Activated CD8-positive, alpha-beta T cell treated with anti-CD3 and anti-CD28 coated beads, Interleukin-2, amount 10 ng/mL, durations not matched to agents 7 days and 5 days (primary cell): Measurements from ENCODE around the gene F12. TPM values are rescaled to one million over a fixed set of nuclear protein-coding genes. Genes with fewer than 3 reads are reported as not detected.
A peak's percentile ranks its signal among the peaks of the same experiment; 100 is the strongest.
"Not testable (repeated sequence)": the region's sequence is repeated elsewhere in the genome, so short reads cannot be mapped to it uniquely, and the experiment has no call there.

ENCODE experiments used
- ATAC-seq: fragments of 150-1000 bp; cut with Tn5 transposase; one replicate; pipeline ENCODE4 v1.10.0; 2021; ENCODE audit warnings: moderate library complexity
- CTCF ChIA-PET: fragments of 350-600 bp; sonication (Branson Sonifier 250); formaldehyde crosslinking; loops from one replicate; lab custom pipeline; 2021; ENCODE audit warnings: antibody characterized with exemption; lab: Charles Lee
- POLR2A ChIA-PET: fragments of 350-600 bp; sonication (Branson Sonifier 250); formaldehyde crosslinking; loops from one replicate; lab custom pipeline; 2021; ENCODE audit warnings: antibody characterized with exemption; lab: Charles Lee
- DNase-seq: peaks from one replicate; pipeline ENCODE4 v3.0.0-alpha.2; 2020
- H3K27ac Mint-ChIP-seq: one replicate; pipeline ENCODE4 v1.8.0; 2021; ENCODE audit warnings: mild to moderate bottlenecking, mixed read lengths
- H3K27me3 Mint-ChIP-seq: one replicate; pipeline ENCODE4 v1.8.0; 2021; ENCODE audit warnings: low read depth, mixed read lengths
- H3K36me3 Mint-ChIP-seq: one replicate; pipeline ENCODE4 v1.8.0; 2021; ENCODE audit warnings: low read depth, mixed read lengths
- H3K4me1 Mint-ChIP-seq: one replicate; pipeline ENCODE4 v1.8.0; 2021; ENCODE audit warnings: low read depth, mixed read lengths
- H3K4me3 Mint-ChIP-seq: one replicate; pipeline ENCODE4 v1.8.0; 2021; ENCODE audit warnings: mild to moderate bottlenecking, mixed read lengths
- H3K9me3 Mint-ChIP-seq: one replicate; pipeline ENCODE4 v1.8.0; 2022; ENCODE audit warnings: mixed read lengths; ENCODE audit not compliant: insufficient read depth
- total RNA-seq, 2 experiments: library from RNA; stranded (reverse); gene quantifications; one replicate each; pipeline ENCODE4 v1.2.3, GENCODE V29; 2021

The F12 gene
- total RNA-seq, 2 experiments from 2014 or later = 3.2 to 3.5 TPM

DNA sequence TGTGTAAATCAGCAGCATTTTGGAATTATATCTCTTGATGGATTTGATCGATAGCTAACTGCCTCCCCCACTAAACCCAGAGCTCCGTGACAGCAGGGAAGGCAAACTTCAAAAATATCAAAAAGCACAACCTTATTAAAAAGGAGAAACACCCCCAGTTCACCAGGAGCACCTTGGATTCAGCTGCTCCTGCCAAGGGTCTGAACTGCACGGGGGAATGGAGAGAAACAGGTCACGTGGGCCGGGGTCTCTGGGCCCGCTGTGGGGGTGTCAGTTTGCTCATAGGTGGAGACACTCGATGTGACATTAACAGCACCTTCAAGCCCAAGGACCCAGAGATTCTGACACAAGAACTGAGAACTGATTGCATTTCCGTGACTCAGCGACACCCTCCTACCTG lies 26.2 kb downstream of the F12 start:
- Mint-ChIP-seq H3K9me3 (no peaks in the 10 kb centered on the region), H3K36me3 (no peaks in the 10 kb centered on the region), H3K4me3 (no peak overlapping the region), H3K27ac (no peak overlapping the region), H3K27me3 (peaks cover 3% of the 10 kb centered on the region), H3K4me1 (peaks cover 57% of the 10 kb centered on the region)
- ChIA-PET POLR2A (interaction anchor here (1.3 kb wide), 1 partner anchor 10 kb away, joined by 3 read pairs; no protein-coding TSS in a partner anchor), CTCF (interaction anchor here (0.9 to 5.7 kb wide), 15 partner anchors 7 to 271 kb away, joined by 3 to 28 read pairs (median 5); partner anchors contain the start of gene LMAN2)
- ATAC-seq (no peak), DNase-seq (no peak)

DNA sequence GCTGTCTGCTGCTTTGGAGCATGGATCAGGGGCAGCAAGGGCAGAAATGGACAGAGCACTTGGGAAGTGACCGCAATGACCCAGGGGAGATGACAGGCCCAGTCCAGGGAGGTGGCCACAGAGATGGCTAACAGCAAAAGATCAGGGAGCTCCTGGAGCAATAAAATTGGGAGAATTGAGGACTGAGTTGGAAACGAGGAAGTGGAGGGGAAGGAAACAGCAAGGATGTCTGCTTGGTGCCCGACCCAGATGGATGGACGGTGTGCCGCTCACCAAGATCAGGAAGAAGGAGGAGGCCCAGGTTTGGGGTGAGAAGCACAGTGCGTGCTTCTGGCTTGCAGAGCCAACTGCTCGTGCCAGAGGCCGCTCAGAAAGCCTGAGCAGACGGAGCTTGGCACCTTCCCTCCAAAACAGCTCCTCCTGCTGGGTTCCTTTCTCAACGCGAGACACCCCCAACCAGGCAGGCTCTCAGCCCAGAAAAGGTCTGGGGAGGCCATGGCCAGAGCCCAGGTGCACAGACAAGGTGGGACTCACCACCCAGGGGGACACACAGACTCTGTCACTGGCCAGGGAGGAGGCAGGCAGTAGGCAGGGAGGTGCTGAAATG lies 26.8 kb downstream of the F12 start:
- Mint-ChIP-seq H3K27ac (peak overlapping the region; percentile 41), H3K36me3 (no peaks in the 10 kb centered on the region), H3K4me1 (peaks cover 56% of the 10 kb centered on the region), H3K27me3 (peaks cover 3% of the 10 kb centered on the region), H3K9me3 (no peaks in the 10 kb centered on the region), H3K4me3 (no peak overlapping the region)
- DNase-seq (peak; percentile 44), ATAC-seq (peak; percentile 33)
- POLR2A ChIA-PET = interaction anchor here (1.3 kb wide), 1 partner anchor 9 kb away, joined by 3 read pairs; no protein-coding TSS in a partner anchor
- CTCF ChIA-PET = interaction anchor here (0.6 to 5.7 kb wide), 15 partner anchors 8 to 271 kb away, joined by 3 to 28 read pairs (median 5); partner anchors contain the start of gene LMAN2

DNA sequence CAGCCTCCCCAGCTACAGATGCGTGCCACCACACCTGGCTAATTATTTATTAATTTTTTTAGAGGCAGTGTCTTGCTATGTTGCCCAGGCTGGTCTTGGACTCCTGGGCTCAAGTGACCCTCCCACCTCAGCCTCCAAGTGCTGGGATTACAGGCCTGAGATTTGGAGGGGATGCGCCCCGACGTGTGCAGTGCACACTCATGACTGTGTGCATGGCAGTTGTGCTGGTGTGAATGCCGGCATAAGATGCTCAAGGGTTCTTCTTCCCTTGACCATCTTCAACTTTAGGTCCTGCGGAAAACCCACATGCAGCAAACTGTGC lies 28.6 kb downstream of the F12 start:
- ChIA-PET POLR2A (no interaction called here), CTCF (interaction anchor here (1.1 to 5.7 kb wide), 2 partner anchors 9 to 12 kb away, joined by 3 to 28 read pairs; no protein-coding TSS in a partner anchor)
- H3K36me3 Mint-ChIP-seq = no peaks in the 10 kb centered on the region
- DNase-seq (no peak), ATAC-seq (no peak)
- H3K9me3 Mint-ChIP-seq = no peaks in the 10 kb centered on the region
- peaks cover 45% of the 10 kb centered on the region for H3K4me1 Mint-ChIP-seq
- H3K4me3 Mint-ChIP-seq = no peak overlapping the region
- H3K27me3 Mint-ChIP-seq = peaks cover 3% of the 10 kb centered on the region
- H3K27ac Mint-ChIP-seq = no peak overlapping the region

DNA sequence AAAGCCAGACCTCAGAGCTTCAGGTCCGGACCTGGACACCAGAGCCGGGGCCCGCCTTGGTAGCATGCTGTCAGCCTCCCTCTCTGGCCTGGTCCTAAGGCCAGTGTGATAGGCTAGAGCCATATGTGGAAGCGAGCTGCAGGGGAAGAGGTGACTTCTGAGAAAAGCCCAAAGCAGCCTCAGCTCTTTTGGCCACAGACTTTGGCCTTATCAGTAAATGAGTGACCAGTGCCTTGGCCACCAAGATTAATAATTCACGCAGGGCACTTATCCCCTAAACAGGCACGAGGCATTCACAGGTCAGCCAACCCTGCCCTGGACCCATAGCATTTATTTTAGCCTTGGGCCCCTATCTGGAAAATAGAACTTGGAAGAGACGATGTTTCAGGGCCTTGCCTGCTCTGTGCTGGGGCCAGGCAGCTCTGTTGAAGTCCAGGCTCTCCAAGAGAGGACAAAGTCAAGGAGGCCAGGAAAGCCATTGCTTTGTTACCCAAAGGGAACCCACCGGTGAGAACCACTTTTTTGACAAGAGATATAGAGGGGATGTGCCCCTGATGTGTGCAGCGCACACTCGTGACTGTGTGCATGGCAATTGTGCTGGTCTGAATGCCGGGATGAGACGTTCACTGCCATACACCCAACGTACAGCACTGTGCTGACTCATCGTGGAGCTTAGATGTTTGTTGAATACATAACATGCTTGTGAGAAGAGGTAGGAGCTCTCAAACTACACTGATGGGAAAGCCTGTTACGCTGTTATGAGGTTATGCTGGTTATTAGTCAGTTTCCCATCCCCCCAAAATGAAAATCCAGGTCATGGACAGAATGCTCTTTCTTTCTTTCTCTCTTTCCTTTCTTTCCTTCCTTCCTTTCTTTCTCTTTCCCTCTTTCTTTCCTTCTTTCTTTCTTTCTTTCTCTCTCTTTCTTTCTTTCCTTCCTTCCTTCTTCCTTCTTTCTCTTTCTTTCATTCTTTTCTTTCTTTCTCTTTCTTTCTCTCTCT lies 30.2 kb downstream of the F12 start:
- ChIA-PET POLR2A (interaction anchor here (1.6 to 2.1 kb wide), 3 partner anchors 9 to 67 kb away, joined by 3 to 8 read pairs (median 6); partner anchors contain the start of gene LMAN2), CTCF (interaction anchor here (0.6 to 2.7 kb wide), 12 partner anchors 9 to 115 kb away, joined by 3 to 35 read pairs (median 4); partner anchors contain the start of gene GRK6)
- DNase-seq = no peak
- Mint-ChIP-seq H3K27ac (peak overlapping the region; percentile 46), H3K4me3 (no peak overlapping the region), H3K36me3 (peaks cover 11% of the 10 kb centered on the region), H3K9me3 (no peaks in the 10 kb centered on the region), H3K27me3 (peaks cover 3% of the 10 kb centered on the region), H3K4me1 (peaks cover 42% of the 10 kb centered on the region)
- ATAC-seq = peak; percentile 50

- Mint-ChIP-seq H3K36me3 (peaks cover 20% of the 10 kb centered on the region), H3K4me1 (peaks cover 49% of the 10 kb centered on the region)
- peak; percentile 27 for ATAC-seq
Measured at GRCh38 chr5:177377851-177378776, 31.2 kb downstream of the F12 start.

GRCh38 chr5:177376107-177376506 lies 33.3 kb downstream of the F12 start:
- ChIA-PET POLR2A (no interaction called here), CTCF (interaction anchor here (9.3 kb wide), 1 partner anchor 14 kb away, joined by 122 read pairs; no protein-coding TSS in a partner anchor)
- no peak for ATAC-seq
- DNase-seq = no peak
- Mint-ChIP-seq H3K27me3 (no peaks in the 10 kb centered on the region), H3K4me3 (no peak overlapping the region), H3K27ac (no peak overlapping the region), H3K9me3 (no peaks in the 10 kb centered on the region), H3K4me1 (peaks cover 54% of the 10 kb centered on the region), H3K36me3 (peaks cover 37% of the 10 kb centered on the region)

More at GRCh38 chr5:177377851-177378776, 31.2 kb downstream of the F12 start:
- DNase-seq = no peak
- Mint-ChIP-seq H3K27me3 (no peaks in the 10 kb centered on the region), H3K27ac (no peak overlapping the region), H3K9me3 (no peaks in the 10 kb centered on the region), H3K4me3 (no peak overlapping the region)
- CTCF ChIA-PET = interaction anchor here (0.6 to 2.7 kb wide), 13 partner anchors 8 to 266 kb away, joined by 3 to 35 read pairs (median 4); partner anchors contain the start of gene GRK6
- POLR2A ChIA-PET = interaction anchor here (1.6 to 2.1 kb wide), 3 partner anchors 8 to 66 kb away, joined by 3 to 8 read pairs (median 6); partner anchors contain the start of gene LMAN2

DNA sequence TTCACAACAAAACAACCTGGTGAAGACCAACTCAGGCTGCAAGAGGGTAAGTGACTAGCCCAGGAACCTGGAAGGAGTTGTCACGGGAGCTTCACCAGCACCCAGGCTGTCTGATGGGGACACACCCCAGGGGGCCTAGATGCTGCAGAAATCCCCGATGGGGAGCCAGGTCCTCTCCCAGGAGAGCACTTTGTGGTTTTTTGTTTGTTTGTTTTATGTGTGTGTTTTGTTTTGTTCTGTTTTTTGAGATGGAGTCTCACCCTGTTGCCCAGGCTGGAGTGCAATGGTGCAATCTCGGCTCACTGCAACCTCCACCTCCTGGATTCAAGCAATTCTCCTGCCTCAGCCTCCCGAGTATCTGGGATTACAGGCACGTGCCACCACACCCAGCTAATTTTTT lies 33.8 kb downstream of the F12 start:
- H3K4me1 Mint-ChIP-seq = peaks cover 53% of the 10 kb centered on the region
- ATAC-seq, H3K9me3 Mint-ChIP-seq, DNase-seq, H3K27ac Mint-ChIP-seq, H3K4me3 Mint-ChIP-seq, POLR2A ChIA-PET, H3K27me3 Mint-ChIP-seq: not testable (repeated sequence)
- CTCF ChIA-PET = interaction anchor here (0.9 to 9.3 kb wide), 3 partner anchors 15 to 125 kb away, joined by 4 to 122 read pairs (median 4); no protein-coding TSS in a partner anchor
- H3K36me3 Mint-ChIP-seq = peaks cover 39% of the 10 kb centered on the region

DNA sequence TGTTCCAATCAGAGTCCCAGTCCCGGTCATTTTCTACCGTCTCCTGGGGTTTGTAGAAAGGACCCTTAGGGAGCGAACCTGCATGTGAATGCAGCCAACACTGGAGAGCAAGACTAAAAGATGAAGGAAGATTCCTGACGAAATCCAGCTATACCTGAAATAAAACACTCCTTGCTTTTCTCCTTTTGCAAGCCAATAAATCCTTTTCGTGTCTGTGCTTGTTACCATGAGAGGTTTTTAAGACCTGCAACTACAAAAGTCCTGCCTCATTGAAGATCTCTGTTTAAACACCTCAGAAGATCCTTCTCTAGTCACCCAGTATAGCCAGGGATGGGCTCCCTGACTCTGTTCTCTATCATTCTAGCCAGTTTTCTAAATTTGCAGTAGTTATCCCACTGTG lies 35.2 kb downstream of the F12 start:
- H3K4me3 Mint-ChIP-seq = no peak overlapping the region
- peak overlapping the region; percentile 93 for H3K27ac Mint-ChIP-seq
- H3K9me3 Mint-ChIP-seq = no peaks in the 10 kb centered on the region
- DNase-seq (no peak), ATAC-seq (no peak)
- H3K27me3 Mint-ChIP-seq = no peaks in the 10 kb centered on the region
- ChIA-PET POLR2A (interaction anchor here (4.0 kb wide), 1 partner anchor 23 kb away, joined by 18 read pairs; the partner anchor contains the start of gene LMAN2), CTCF (interaction anchor here (4.3 to 9.3 kb wide), 4 partner anchors 9 to 28 kb away, joined by 28 to 122 read pairs (median 59); partner anchors contain the start of genes PFN3, RGS14 and SLC34A1)
- peaks cover 59% of the 10 kb centered on the region for H3K4me1 Mint-ChIP-seq
- peaks cover 52% of the 10 kb centered on the region for H3K36me3 Mint-ChIP-seq

- Mint-ChIP-seq H3K27ac (peak overlapping the region; percentile 93), H3K27me3 (no peaks in the 10 kb centered on the region), H3K9me3 (no peaks in the 10 kb centered on the region), H3K4me3 (no peak overlapping the region), H3K4me1 (peaks cover 60% of the 10 kb centered on the region), H3K36me3 (peaks cover 56% of the 10 kb centered on the region)
- ATAC-seq = no peak
- POLR2A ChIA-PET = interaction anchor here (1.1 to 4.0 kb wide), 2 partner anchors 9 to 23 kb away, joined by 3 to 18 read pairs; partner anchors contain the start of gene LMAN2
- DNase-seq = no peak
- CTCF ChIA-PET = interaction anchor here (1.1 to 9.3 kb wide), 6 partner anchors 10 to 127 kb away, joined by 4 to 122 read pairs (median 38); partner anchors contain the start of genes PFN3, RGS14 and SLC34A1
Measured at GRCh38 chr5:177373806-177374205, 35.6 kb downstream of the F12 start.

GRCh38 chr5:177372910-177373309 lies 36.5 kb downstream of the F12 start:
- CTCF ChIA-PET = interaction anchor here (0.7 to 9.3 kb wide), 11 partner anchors 10 to 128 kb away, joined by 3 to 122 read pairs (median 12); partner anchors contain the start of genes MXD3, PFN3, RGS14 and SLC34A1
- POLR2A ChIA-PET = interaction anchor here (0.9 to 4.0 kb wide), 6 partner anchors 10 to 60 kb away, joined by 3 to 18 read pairs (median 4); partner anchors contain the start of genes LMAN2 and RGS14
- H3K4me3 Mint-ChIP-seq = peak overlapping the region; percentile 65
- no peaks in the 10 kb centered on the region for H3K27me3 Mint-ChIP-seq
- peaks cover 64% of the 10 kb centered on the region for H3K36me3 Mint-ChIP-seq
- no peaks in the 10 kb centered on the region for H3K9me3 Mint-ChIP-seq
- DNase-seq (peak; percentile 35), ATAC-seq (peak; percentile 28)
- peak overlapping the region; percentile 93 for H3K27ac Mint-ChIP-seq
- H3K4me1 Mint-ChIP-seq = peaks cover 68% of the 10 kb centered on the region
